ENCODE results near the gene PPM1K.

PPM1K gene

GRCh38 chr4:88216395-88216794, 68.0 kb downstream of the PPM1K start:
- no peak for DNase-seq

DNA sequence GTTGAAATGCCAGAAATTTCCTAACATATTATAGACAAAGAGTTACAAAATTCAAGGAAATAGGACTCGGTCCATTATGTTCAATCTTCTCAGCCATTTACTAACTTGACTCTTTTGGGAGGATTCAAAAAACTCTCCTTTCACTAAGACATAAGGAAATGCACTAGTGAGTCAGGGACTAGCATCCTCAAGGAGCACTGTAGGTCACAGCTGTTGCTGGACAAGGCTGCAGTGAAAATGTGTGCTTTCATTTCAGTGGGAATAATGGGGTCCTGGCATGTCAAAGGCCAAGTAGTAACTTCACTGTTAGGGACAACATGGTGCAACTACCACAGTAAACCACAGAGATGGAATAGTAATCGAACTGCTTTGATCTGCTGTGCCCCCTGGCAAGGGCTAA, 69.0 kb downstream of the PPM1K start:
- no peak for DNase-seq

GRCh38 chr4:88212253-88212561, 72.2 kb downstream of the PPM1K start:
- DNase-seq: no peak

DNA sequence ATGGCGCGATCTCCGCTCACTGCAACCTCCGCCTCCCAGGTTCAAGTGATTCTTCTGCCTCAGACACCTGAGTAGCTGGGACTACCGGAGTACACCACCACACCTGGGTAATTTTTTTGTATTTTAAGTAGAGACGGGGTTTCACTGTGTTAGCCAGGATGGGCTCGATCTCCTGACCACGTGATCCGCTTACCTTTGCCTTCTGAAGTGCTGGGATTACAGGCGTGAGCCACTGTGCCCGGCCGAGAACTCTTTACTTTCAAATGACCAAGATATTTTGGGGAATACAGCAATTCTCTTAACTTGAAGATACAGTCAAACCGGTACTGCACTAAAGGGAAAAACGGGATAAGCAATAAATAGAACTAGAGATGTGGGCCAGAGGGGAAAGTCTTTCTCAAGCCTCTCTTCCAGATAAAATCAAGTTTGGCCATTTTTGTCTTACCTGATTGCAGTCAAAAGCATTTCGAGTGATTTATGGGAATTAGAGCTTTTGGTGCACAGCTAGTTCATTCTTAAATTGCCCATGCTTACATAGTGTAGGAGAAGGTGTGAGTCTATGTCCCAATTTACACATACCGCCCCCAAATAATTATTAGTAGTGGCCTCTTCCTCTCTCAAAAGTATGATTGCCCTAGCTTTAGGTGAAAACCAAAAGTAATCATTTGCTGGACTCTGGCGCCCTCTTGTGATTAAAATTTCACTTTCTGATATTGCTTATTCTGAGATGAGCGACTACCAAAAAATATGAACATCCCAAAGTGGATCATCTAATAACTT, 72.7 kb downstream of the PPM1K start:
- DNase-seq: peak; percentile 41

- no peak for DNase-seq
These were observed 76.2 kb downstream of the PPM1K start for GRCh38 chr4:88208156-88208555.
